GM19372 (cell line): ENCODE measurements around the gene CSN1S1.

Source experiments
- ATAC-seq: cut with Tn5 transposase; IDR thresholded peaks from one replicate; pipeline ENCODE4 v1.9.1; 2021; ENCODE audit warnings: mild to moderate bottlenecking, low read depth, moderate library complexity; ENCODE audit not compliant: unreplicated experiment

The CSN1S1 gene

DNA sequence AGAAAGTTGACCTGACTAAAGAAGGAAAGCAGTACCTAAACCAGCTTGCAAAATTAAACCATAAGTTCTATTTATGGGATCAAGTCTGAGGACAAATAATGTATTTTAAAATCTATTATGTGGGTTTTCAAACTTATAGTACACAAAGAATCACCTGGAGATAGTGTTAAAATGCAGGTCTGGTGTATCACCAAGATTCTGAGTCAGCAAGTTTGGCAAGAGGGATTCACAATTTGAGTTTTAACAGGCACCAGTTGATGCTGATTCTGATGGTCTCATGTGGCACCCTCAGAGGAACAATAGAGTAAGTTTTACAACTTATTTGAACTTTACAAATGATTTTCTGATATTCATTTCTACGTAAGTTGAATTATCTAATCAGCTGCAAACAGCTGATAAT is 55.8 kb downstream of the CSN1S1 start:
- no peak for ATAC-seq

DNA sequence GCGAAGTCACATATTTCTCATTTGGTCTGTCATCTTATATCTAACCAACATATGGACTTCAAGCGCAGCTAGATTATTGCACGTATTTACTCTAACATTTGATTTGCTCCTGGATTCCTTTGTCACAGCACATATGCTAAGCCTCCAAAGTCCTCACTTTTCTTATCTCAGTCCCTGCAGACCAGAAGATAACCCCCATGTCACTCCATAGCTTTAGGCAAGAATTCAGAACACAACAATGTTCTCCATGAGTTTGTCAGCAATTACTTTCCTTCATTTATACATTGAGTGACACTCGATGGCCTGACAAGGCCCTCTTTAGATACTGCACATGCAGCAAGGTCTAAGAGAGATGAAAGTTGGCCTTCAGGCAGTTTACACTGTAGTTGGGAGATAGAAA is 60.1 kb downstream of the CSN1S1 start:
- no peak for ATAC-seq

DNA sequence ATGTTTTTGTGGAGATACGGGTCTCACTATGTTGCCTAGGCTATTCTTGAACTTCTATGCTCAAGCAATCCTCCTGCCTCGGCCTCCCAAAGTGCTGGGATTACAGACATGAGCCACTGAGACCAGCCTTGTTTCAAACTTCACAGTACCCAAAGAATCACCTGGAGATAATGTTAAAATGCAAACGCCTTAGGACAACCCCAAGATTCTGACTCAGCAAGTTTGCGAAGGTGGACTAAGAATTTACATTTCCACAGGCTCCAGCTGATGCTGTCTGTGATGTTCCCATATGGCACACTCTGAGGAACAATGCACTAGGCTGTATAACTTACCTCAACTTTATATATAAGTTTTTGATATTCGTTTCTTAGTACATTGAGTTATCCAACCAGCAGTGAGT is 63.9 kb downstream of the CSN1S1 start:
- no peak for ATAC-seq

DNA sequence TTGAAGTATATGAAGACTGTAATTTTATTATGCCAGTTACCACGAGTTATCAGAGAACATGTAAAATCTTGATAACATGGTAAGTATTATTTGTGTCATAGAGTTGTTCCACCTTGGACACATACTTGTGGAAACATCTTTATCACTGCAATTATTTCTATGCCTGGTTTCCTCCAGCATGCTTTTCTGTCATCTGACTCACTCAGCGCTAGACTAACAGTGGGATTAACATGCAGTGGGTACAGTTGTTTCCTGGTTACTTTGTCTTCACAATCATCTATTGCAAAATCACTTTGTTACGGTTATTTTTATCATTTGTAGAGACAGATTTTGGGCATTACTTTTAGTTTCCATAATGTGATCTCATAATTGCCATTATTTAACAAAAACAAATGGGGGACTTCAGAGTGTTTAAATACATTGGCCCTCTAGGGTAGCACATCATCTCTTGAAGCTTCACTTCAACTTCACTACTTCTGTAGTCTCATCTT is 64.7 kb downstream of the CSN1S1 start, which contains the start of gene STATH:
Gene STATH (plus strand): TSS at position 441 of the 491 bp plus-strand sequence. CDS start 2,472 bp downstream, outside the sequence.
- no peak for ATAC-seq
